GM12878 (cell line): ENCODE data around the gene NXN. TPM values are rescaled to one million over a fixed set of nuclear protein-coding genes. Genes with fewer than 3 reads are reported as not detected.
A peak's percentile ranks its signal among the peaks of the same experiment; 100 is the strongest.

Experiments used
- CBX5 ChIP-seq: sonication (generic); IDR thresholded peaks from 2 replicates; pipeline ENCODE4 v1.6.1; 2016; ENCODE audit warnings: low read depth, moderate library complexity, mild to moderate bottlenecking, inconsistent platforms
- CHD2 ChIP-seq: IDR thresholded peaks from 2 replicates; pipeline ENCODE4 v1.6.1; 2011; ENCODE audit warnings: low read depth, low read length, improper control_type of control experiment, borderline replicate concordance
- HCFC1 ChIP-seq: fragments of 150-350 bp; IDR thresholded peaks from 2 replicates; pipeline ENCODE4 v1.6.1; 2014; ENCODE audit warnings: low read length
- JUND ChIP-seq: IDR thresholded peaks from 2 replicates; pipeline ENCODE4 v1.6.1; 2012; ENCODE audit warnings: low read depth, mild to moderate bottlenecking, low read length, improper control_type of control experiment, moderate library complexity
- LARP7 ChIP-seq: fragments of 450-650 bp; IDR thresholded peaks from 2 replicates; pipeline ENCODE4 v1.6.1; 2017; ENCODE audit warnings: mild to moderate bottlenecking
- MYC ChIP-seq: IDR thresholded peaks from 2 replicates; pipeline ENCODE4 v1.6.1; 2011; ENCODE audit warnings: mild to moderate bottlenecking, low read length, moderate library complexity, inconsistent platforms; ENCODE audit not compliant: insufficient read depth, insufficient replicate concordance, insufficient read length, severe bottlenecking
- RAD51 ChIP-seq: fragments of 450-650 bp; IDR thresholded peaks from 2 replicates; pipeline ENCODE4 v1.6.1; 2016; ENCODE audit warnings: moderate library complexity, mild to moderate bottlenecking, inconsistent platforms
- RBBP5 ChIP-seq: fragments of 200-600 bp; sonication (generic); conservative IDR thresholded peaks from 2 replicates; pipeline ENCODE4 v1.6.1; 2016
- SPI1 ChIP-seq: IDR thresholded peaks from 2 replicates; pipeline ENCODE4 v1.6.1; 2011; ENCODE audit warnings: low read depth, mild to moderate bottlenecking, low read length, moderate library complexity, borderline replicate concordance; ENCODE audit not compliant: insufficient read depth
- YY1 ChIP-seq: IDR thresholded peaks from 2 replicates; pipeline ENCODE4 v1.6.1; 2011; ENCODE audit warnings: low read depth, mild to moderate bottlenecking, low read length
- polyA plus RNA-seq, 11 experiments: library from polyadenylated mRNA; depleted of rRNA in 4 of 11; unstranded in 6 of 11; stranded (reverse) in 5 of 11; fragments of >200 nt; fragmentation: Nextera tagmentation in 4 of 11; fragmentation: Illumina TruSeq in 1 of 11; extraction: Ambion mirVana in 4 of 11; extraction: Trizol in 1 of 11; gene quantifications; 1 replicate in 1 of 11; 2 replicates in 10 of 11; pipeline versions ENCODE4 v1.2.1 to v1.2.3, GENCODE V29; 2011 to 2016; ENCODE audit warnings: inconsistent platforms in 2 of 11, missing spikeins in 2 of 11, low read depth in 1 of 11
- total RNA-seq, 4 experiments: library from RNA; depleted of rRNA in 3 of 4; stranded (reverse); fragments of >200 nt in 3 of 4; fragmentation: Illumina TruSeq in 1 of 4; extraction: Trizol in 1 of 4; gene quantifications; 2 replicates each; pipeline versions ENCODE4 v1.2.1 to v1.2.3, GENCODE V29; 2013 to 2021
- TF ChIP-seq, protein P1 (sequence below): fragments of 450-650 bp; formaldehyde crosslinking; IDR thresholded peaks from 2 replicates; pipeline ENCODE4 v1.4.0; 2022; ENCODE audit warnings: mild to moderate bottlenecking, moderate library complexity
- TF ChIP-seq, protein P2 (sequence below): IDR thresholded peaks from 2 replicates; pipeline ENCODE4 v1.6.1; 2012; ENCODE audit warnings: improper control_type of control experiment, low read depth, low read length; ENCODE audit not compliant: insufficient replicate concordance
- TF ChIP-seq, protein P3 (sequence below): IDR thresholded peaks from 2 replicates; pipeline ENCODE4 v1.6.1; 2012; ENCODE audit warnings: low read depth, low read length, improper control_type of control experiment

Gene NXN
- total and polyA plus RNA-seq, 10 of the 15 experiments (the other 5 are each of a cell fraction or from before 2014, with no cell fraction given): 0.04 to 1.2 (median 0.30) TPM

DNA sequence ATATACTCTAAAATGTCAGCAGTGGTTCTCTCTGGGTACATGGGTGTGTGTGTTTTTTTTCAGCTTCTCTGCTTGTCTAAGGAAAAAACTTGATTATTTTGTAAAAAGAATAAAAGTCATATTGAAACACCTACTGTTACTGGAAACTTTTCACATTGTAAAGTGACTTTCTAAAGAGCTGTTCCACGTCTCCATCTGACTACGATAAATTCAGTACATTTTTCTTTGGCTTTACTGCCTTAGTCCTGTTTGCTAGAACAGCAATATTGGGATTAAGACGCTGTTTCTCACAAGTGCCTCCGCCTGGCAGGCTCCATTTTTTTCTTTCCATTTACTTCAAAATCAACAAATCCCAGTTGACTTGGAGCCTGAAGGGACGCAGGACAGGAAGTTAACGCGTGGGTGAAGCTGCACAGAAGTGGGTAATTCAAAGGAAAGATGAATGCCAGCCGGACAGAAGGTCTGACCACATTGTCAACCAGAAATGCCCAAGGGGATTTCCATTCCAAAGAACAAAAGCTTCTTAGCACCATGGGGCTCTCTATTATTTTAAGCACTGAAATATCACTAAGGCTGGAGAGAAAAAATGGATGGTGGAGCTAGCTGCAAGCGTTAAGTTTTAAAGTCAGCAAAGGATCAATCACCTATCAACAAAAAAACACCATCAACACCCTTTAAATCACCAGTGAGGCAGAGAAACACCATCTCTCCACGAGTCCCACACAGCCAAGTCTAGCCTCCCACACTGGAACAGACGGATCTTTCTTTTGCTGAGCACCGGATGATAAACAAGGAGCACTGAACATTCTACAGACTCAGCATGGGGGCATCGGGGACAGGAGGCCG, 205.9 kb downstream of the NXN start (continued):
- TF ChIP-seq, protein P1, sequence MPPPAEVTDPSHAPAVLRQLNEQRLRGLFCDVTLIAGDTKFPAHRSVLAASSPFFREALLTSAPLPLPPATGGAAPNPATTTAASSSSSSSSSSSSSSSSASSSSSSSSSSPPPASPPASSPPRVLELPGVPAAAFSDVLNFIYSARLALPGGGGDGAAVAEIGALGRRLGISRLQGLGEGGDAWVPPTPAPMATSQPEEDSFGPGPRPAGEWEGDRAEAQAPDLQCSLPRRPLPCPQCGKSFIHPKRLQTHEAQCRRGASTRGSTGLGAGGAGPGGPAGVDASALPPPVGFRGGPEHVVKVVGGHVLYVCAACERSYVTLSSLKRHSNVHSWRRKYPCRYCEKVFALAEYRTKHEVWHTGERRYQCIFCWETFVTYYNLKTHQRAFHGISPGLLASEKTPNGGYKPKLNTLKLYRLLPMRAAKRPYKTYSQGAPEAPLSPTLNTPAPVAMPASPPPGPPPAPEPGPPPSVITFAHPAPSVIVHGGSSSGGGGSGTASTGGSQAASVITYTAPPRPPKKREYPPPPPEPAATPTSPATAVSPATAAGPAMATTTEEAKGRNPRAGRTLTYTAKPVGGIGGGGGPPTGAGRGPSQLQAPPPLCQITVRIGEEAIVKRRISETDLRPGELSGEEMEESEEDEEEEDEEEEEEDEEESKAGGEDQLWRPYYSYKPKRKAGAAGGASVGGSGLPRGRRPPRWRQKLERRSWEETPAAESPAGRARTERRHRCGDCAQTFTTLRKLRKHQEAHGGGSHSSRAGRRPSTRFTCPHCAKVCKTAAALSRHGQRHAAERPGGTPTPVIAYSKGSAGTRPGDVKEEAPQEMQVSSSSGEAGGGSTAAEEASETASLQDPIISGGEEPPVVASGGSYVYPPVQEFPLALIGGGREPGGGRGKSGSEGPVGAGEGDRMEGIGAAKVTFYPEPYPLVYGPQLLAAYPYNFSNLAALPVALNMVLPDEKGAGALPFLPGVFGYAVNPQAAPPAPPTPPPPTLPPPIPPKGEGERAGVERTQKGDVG: no peak
- TF ChIP-seq CBX5 (no peak), JUND (no peak), CHD2 (no peak), RAD51 (no peak), HCFC1 (no peak), SPI1 (no peak), YY1 (0 out of 2 replicates have a peak, but pooled peaks have one; percentile 29), LARP7 (no peak), RBBP5 (no peak), MYC (no peak)
- TF ChIP-seq, protein P2, sequence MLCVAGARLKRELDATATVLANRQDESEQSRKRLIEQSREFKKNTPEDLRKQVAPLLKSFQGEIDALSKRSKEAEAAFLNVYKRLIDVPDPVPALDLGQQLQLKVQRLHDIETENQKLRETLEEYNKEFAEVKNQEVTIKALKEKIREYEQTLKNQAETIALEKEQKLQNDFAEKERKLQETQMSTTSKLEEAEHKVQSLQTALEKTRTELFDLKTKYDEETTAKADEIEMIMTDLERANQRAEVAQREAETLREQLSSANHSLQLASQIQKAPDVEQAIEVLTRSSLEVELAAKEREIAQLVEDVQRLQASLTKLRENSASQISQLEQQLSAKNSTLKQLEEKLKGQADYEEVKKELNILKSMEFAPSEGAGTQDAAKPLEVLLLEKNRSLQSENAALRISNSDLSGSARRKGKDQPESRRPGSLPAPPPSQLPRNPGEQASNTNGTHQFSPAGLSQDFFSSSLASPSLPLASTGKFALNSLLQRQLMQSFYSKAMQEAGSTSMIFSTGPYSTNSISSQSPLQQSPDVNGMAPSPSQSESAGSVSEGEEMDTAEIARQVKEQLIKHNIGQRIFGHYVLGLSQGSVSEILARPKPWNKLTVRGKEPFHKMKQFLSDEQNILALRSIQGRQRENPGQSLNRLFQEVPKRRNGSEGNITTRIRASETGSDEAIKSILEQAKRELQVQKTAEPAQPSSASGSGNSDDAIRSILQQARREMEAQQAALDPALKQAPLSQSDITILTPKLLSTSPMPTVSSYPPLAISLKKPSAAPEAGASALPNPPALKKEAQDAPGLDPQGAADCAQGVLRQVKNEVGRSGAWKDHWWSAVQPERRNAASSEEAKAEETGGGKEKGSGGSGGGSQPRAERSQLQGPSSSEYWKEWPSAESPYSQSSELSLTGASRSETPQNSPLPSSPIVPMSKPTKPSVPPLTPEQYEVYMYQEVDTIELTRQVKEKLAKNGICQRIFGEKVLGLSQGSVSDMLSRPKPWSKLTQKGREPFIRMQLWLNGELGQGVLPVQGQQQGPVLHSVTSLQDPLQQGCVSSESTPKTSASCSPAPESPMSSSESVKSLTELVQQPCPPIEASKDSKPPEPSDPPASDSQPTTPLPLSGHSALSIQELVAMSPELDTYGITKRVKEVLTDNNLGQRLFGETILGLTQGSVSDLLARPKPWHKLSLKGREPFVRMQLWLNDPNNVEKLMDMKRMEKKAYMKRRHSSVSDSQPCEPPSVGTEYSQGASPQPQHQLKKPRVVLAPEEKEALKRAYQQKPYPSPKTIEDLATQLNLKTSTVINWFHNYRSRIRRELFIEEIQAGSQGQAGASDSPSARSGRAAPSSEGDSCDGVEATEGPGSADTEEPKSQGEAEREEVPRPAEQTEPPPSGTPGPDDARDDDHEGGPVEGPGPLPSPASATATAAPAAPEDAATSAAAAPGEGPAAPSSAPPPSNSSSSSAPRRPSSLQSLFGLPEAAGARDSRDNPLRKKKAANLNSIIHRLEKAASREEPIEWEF: no peak
- TF ChIP-seq, protein P3, sequence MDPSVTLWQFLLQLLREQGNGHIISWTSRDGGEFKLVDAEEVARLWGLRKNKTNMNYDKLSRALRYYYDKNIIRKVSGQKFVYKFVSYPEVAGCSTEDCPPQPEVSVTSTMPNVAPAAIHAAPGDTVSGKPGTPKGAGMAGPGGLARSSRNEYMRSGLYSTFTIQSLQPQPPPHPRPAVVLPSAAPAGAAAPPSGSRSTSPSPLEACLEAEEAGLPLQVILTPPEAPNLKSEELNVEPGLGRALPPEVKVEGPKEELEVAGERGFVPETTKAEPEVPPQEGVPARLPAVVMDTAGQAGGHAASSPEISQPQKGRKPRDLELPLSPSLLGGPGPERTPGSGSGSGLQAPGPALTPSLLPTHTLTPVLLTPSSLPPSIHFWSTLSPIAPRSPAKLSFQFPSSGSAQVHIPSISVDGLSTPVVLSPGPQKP: no peak
- TF ChIP-seq, all 136 proteins: peak for 11
